ENCODE measurements around the gene UBE4B. TPM values are rescaled to one million over a fixed set of nuclear protein-coding genes. Genes with fewer than 3 reads are reported as not detected.
A peak's percentile ranks its signal among the peaks of the same experiment; 100 is the strongest.

Gene UBE4B
- polyA plus RNA-seq, 3 donors, result 6.0 to 34.6 (median 9.2) TPM

- Histone ChIP-seq H3K4me2 (replicated peaks; ENCODE audit: extremely low read depth, low read length, poor library complexity, severe bottlenecking) (no peak overlapping the region), H3K79me2 (ENCODE audit: insufficient read depth, low read length) (no peaks in the 10 kb centered on the region), H3K9ac (ENCODE audit: insufficient read depth, low read length, poor library complexity, severe bottlenecking) (no peak overlapping the region), H3K36me3 (replicated peaks in 1 of 2; ENCODE audit: control insufficient read depth in 1 of 2, insufficient read depth in 2 of 2, low read length in 2 of 2) (peaks cover 43 to 82% of the 10 kb centered on the region in 2 donors), H3K9me3 (replicated peaks in 1 of 2; ENCODE audit: control insufficient read depth in 1 of 2, insufficient read depth in 1 of 2, low read length in 2 of 2) (no peaks in the 10 kb centered on the region), H3K27me3 (ENCODE audit: control insufficient read depth in 2 of 2, insufficient read depth in 2 of 2, low read length in 2 of 2) (no peaks in the 10 kb centered on the region), H4K20me1 (ENCODE audit: insufficient read depth, low read length) (no peaks in the 10 kb centered on the region), H3K4me1 (ENCODE audit: control insufficient read depth in 1 of 2, insufficient read depth in 2 of 2, low read length in 2 of 2) (no peaks in the 10 kb centered on the region), H3K4me3 (replicated peaks in 1 of 3; ENCODE audit: low read depth in 2 of 3, low read length in 3 of 3) (no peak overlapping the region), H2AFZ (ENCODE audit: insufficient read depth, low read depth, low read length, poor library complexity, severe bottlenecking) (no peak overlapping the region), H3K27ac (ENCODE audit: low read depth in 1 of 2, low read length in 2 of 2) (no peak overlapping the region)
- H3K4me3 Mint-ChIP-seq, result no peak overlapping the region
- TF ChIP-seq CTCF (IDR thresholded peaks at IDR 0.05), result no peak
- no peak for DNase-seq
- intact Hi-C loops (cut with micrococcal nuclease), result no loop called here
- no peaks in the 10 kb centered on the region for H3K27me3 Mint-ChIP-seq (ENCODE audit: low read depth in 3 of 3)
- no peaks in the 10 kb centered on the region for H3K4me1 Mint-ChIP-seq
- 95% methylated on average over 7 of the region's 7 CpGs for WGBS (ENCODE audit: insufficient coverage)
- H3K27ac Mint-ChIP-seq, result peak overlapping the region in 1 of 7 donors; percentile 42
- no peaks in the 10 kb centered on the region for H3K9me3 Mint-ChIP-seq
- peaks cover 59 to 72% of the 10 kb centered on the region in 2 donors for H3K36me3 Mint-ChIP-seq
Observed at GRCh38 chr1:10121688-10122087, 88.9 kb downstream of the UBE4B start.

GRCh38 chr1:10122926-10123325, 90.2 kb downstream of the UBE4B start:
- DNase-seq, result no peak
- Histone ChIP-seq H3K79me2 (ENCODE audit: insufficient read depth, low read length) (no peaks in the 10 kb centered on the region), H3K4me2 (replicated peaks; ENCODE audit: extremely low read depth, low read length, poor library complexity, severe bottlenecking) (no peak overlapping the region), H3K27ac (ENCODE audit: low read depth in 1 of 2, low read length in 2 of 2) (no peak overlapping the region), H3K36me3 (replicated peaks in 1 of 2; ENCODE audit: control insufficient read depth in 1 of 2, insufficient read depth in 2 of 2, low read length in 2 of 2) (peaks cover 48 to 82% of the 10 kb centered on the region in 2 donors), H2AFZ (ENCODE audit: insufficient read depth, low read depth, low read length, poor library complexity, severe bottlenecking) (no peak overlapping the region), H3K27me3 (ENCODE audit: control insufficient read depth in 2 of 2, insufficient read depth in 2 of 2, low read length in 2 of 2) (no peaks in the 10 kb centered on the region), H3K4me3 (replicated peaks in 1 of 3; ENCODE audit: low read depth in 2 of 3, low read length in 3 of 3) (no peak overlapping the region), H4K20me1 (ENCODE audit: insufficient read depth, low read length) (no peaks in the 10 kb centered on the region), H3K4me1 (ENCODE audit: control insufficient read depth in 1 of 2, insufficient read depth in 2 of 2, low read length in 2 of 2) (no peaks in the 10 kb centered on the region), H3K9me3 (replicated peaks in 1 of 2; ENCODE audit: control insufficient read depth in 1 of 2, insufficient read depth in 1 of 2, low read length in 2 of 2) (no peaks in the 10 kb centered on the region), H3K9ac (ENCODE audit: insufficient read depth, low read length, poor library complexity, severe bottlenecking) (no peak overlapping the region)
- H3K4me1 Mint-ChIP-seq, result no peaks in the 10 kb centered on the region
- H3K27ac Mint-ChIP-seq, result peak overlapping the region in 1 of 7 donors; percentile 68
- 98% methylated on average over 10 of the region's 10 CpGs for WGBS (ENCODE audit: insufficient coverage)
- TF ChIP-seq CTCF (IDR thresholded peaks at IDR 0.05), result no peak
- no peaks in the 10 kb centered on the region for H3K27me3 Mint-ChIP-seq (ENCODE audit: low read depth in 3 of 3)
- no peaks in the 10 kb centered on the region for H3K9me3 Mint-ChIP-seq
- H3K36me3 Mint-ChIP-seq, result peaks cover 58 to 76% of the 10 kb centered on the region in 2 donors
- H3K4me3 Mint-ChIP-seq, result no peak overlapping the region
- intact Hi-C loops (cut with micrococcal nuclease), result no loop called here

Measured in CD14-positive monocyte (primary cell).